ENCODE data around the gene GNPDA1.

DNA sequence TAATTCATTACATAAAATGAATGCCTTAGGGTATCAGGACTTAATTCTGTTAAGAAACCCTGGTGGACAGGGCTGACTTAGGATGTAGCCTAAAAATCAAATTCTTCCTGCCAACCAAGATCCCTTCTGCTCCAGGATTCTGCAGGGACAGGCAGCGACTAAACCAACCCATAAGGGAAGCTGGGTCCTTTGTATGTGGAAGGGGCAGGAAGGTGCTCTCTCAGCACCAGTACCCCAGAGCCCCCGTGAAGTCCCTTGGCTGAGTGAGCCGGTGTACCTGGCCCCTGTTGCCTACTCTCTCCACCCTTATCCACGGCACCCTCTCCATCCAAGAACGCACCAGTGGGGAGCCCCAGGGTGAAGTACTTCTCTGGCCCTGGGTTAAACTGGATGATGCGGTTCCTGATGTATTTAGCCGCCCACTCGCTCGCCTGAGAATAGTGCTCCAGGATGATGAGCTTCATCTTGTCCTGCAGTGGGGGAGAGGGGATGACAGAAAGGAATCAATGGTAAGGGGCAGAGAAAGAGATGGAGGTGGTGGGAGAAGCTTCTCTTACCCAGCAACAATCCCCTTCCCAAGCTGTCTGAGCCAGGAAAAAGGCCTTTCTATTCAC, 1.1 kb downstream of the GNPDA1 start:
- TF ChIP-seq, protein P1, sequence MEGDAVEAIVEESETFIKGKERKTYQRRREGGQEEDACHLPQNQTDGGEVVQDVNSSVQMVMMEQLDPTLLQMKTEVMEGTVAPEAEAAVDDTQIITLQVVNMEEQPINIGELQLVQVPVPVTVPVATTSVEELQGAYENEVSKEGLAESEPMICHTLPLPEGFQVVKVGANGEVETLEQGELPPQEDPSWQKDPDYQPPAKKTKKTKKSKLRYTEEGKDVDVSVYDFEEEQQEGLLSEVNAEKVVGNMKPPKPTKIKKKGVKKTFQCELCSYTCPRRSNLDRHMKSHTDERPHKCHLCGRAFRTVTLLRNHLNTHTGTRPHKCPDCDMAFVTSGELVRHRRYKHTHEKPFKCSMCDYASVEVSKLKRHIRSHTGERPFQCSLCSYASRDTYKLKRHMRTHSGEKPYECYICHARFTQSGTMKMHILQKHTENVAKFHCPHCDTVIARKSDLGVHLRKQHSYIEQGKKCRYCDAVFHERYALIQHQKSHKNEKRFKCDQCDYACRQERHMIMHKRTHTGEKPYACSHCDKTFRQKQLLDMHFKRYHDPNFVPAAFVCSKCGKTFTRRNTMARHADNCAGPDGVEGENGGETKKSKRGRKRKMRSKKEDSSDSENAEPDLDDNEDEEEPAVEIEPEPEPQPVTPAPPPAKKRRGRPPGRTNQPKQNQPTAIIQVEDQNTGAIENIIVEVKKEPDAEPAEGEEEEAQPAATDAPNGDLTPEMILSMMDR (IDR thresholded peaks at IDR 0.05) = no peak
- TF ChIP-seq, protein P2, sequence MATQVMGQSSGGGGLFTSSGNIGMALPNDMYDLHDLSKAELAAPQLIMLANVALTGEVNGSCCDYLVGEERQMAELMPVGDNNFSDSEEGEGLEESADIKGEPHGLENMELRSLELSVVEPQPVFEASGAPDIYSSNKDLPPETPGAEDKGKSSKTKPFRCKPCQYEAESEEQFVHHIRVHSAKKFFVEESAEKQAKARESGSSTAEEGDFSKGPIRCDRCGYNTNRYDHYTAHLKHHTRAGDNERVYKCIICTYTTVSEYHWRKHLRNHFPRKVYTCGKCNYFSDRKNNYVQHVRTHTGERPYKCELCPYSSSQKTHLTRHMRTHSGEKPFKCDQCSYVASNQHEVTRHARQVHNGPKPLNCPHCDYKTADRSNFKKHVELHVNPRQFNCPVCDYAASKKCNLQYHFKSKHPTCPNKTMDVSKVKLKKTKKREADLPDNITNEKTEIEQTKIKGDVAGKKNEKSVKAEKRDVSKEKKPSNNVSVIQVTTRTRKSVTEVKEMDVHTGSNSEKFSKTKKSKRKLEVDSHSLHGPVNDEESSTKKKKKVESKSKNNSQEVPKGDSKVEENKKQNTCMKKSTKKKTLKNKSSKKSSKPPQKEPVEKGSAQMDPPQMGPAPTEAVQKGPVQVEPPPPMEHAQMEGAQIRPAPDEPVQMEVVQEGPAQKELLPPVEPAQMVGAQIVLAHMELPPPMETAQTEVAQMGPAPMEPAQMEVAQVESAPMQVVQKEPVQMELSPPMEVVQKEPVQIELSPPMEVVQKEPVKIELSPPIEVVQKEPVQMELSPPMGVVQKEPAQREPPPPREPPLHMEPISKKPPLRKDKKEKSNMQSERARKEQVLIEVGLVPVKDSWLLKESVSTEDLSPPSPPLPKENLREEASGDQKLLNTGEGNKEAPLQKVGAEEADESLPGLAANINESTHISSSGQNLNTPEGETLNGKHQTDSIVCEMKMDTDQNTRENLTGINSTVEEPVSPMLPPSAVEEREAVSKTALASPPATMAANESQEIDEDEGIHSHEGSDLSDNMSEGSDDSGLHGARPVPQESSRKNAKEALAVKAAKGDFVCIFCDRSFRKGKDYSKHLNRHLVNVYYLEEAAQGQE (IDR thresholded peaks at IDR 0.05; ENCODE audit: insufficient read depth in 1 of 2, low read depth in 2 of 2, low read length in 1 of 2) = no peak
- no peak for TF ChIP-seq POLR2AphosphoS5 (IDR thresholded peaks at IDR 0.05; ENCODE audit: low read depth, low read length)

All from Panc1 (cell line).